H1 (cell line): ENCODE measurements around the gene NME7. TPM values are rescaled to one million over a fixed set of nuclear protein-coding genes. Genes with fewer than 3 reads are reported as not detected.

Experiments used
- BACH1 ChIP-seq: IDR thresholded peaks from 2 replicates; pipeline ENCODE4 v1.6.1; 2012; ENCODE audit warnings: low read length, improper control_type of control experiment
- CHD7 ChIP-seq: fragments of 300-600 bp; sonication (generic); IDR thresholded peaks from 2 replicates; pipeline ENCODE4 v1.7.1; 2012; ENCODE audit warnings: low read length, moderate library complexity, mild to moderate bottlenecking, inconsistent platforms; ENCODE audit not compliant: insufficient replicate concordance
- CREB1 ChIP-seq: IDR thresholded peaks from 2 replicates; pipeline ENCODE4 v1.6.1; 2012; ENCODE audit warnings: inconsistent platforms
- GTF2F1 ChIP-seq: IDR thresholded peaks from 2 replicates; pipeline ENCODE4 v1.6.1; 2012; ENCODE audit warnings: low read depth, low read length, improper control_type of control experiment, borderline replicate concordance
- JUN ChIP-seq: IDR thresholded peaks from 2 replicates; pipeline ENCODE4 v1.6.1; 2011; ENCODE audit warnings: low read depth, mild to moderate bottlenecking, improper control_type of control experiment, low read length
- JUND ChIP-seq: IDR thresholded peaks from 2 replicates; pipeline ENCODE4 v1.6.1; 2011; ENCODE audit warnings: mild to moderate bottlenecking, improper control_type of control experiment, low read length
- MAFK ChIP-seq: IDR thresholded peaks from 2 replicates; pipeline ENCODE4 v1.6.1; 2012; ENCODE audit warnings: low read depth, mild to moderate bottlenecking, improper control_type of control experiment, low read length
- NRF1 ChIP-seq: IDR thresholded peaks from 2 replicates; pipeline ENCODE4 v1.6.1; 2011; ENCODE audit warnings: mild to moderate bottlenecking, low read depth, low read length, improper control_type of control experiment
- SAP30 ChIP-seq: fragments of 300-600 bp; sonication (generic); IDR thresholded peaks from 2 replicates; pipeline ENCODE4 v1.7.1; 2012; ENCODE audit warnings: low read length, moderate library complexity, mild to moderate bottlenecking, inconsistent platforms; ENCODE audit not compliant: insufficient read depth, insufficient replicate concordance
- SP1 ChIP-seq: IDR thresholded peaks from 2 replicates; pipeline ENCODE4 v1.6.1; 2011; ENCODE audit warnings: low read depth, low read length
- YY1 ChIP-seq: IDR thresholded peaks from 2 replicates; pipeline ENCODE4 v1.6.1; 2011; ENCODE audit warnings: low read depth, mild to moderate bottlenecking, low read length
- ZNF274 ChIP-seq: IDR thresholded peaks from 2 replicates; pipeline ENCODE4 v1.7.0; 2012; ENCODE audit warnings: low read length, borderline replicate concordance; ENCODE audit errors: extremely low read depth
- polyA plus RNA-seq, 7 experiments: library from polyadenylated mRNA; depleted of rRNA in 3 of 7; stranded (reverse) in 5 of 7; unstranded in 2 of 7; fragments of >200 nt in 5 of 7; fragments of 200-250 nt in 2 of 7; gene quantifications; 1 replicate in 5 of 7; 2 replicates in 1 of 7; 4 replicates in 1 of 7; pipeline versions ENCODE4 v1.2.1 to v1.2.3, GENCODE V29; 2011 to 2013; ENCODE audit warnings: missing spikeins in 2 of 7, mixed read lengths in 2 of 7
- total RNA-seq: library from RNA; stranded (reverse); fragmentation: NEBNext Ultra II Directional; extraction: Animal tissue kit (Norgen Biotek cat#: 25700); gene quantifications from 2 replicates; pipeline ENCODE4 v1.2.1, GENCODE V29; 2021

The NME7 gene
- total and polyA plus RNA-seq, 2 of the 8 experiments (the other 6 are each of a cell fraction or from before 2014, with no cell fraction given): 11.6 to 28.5 TPM

GRCh38 chr1:169347688-169348382, 19.8 kb downstream of the NME7 start (continued):
- no peak for TF ChIP-seq CHD7
- no peak for TF ChIP-seq GTF2F1
- TF ChIP-seq SP1: no peak
- no peak for TF ChIP-seq NRF1
- TF ChIP-seq JUN: no peak
- TF ChIP-seq CREB1: no peak
- no peak for TF ChIP-seq BACH1
- no peak for TF ChIP-seq JUND
- no peak for TF ChIP-seq ZNF274
- TF ChIP-seq MAFK: no peak
- no peak for TF ChIP-seq SAP30
- TF ChIP-seq YY1: no peak
